ENCODE data around the gene TSSK6.

Gene TSSK6

DNA sequence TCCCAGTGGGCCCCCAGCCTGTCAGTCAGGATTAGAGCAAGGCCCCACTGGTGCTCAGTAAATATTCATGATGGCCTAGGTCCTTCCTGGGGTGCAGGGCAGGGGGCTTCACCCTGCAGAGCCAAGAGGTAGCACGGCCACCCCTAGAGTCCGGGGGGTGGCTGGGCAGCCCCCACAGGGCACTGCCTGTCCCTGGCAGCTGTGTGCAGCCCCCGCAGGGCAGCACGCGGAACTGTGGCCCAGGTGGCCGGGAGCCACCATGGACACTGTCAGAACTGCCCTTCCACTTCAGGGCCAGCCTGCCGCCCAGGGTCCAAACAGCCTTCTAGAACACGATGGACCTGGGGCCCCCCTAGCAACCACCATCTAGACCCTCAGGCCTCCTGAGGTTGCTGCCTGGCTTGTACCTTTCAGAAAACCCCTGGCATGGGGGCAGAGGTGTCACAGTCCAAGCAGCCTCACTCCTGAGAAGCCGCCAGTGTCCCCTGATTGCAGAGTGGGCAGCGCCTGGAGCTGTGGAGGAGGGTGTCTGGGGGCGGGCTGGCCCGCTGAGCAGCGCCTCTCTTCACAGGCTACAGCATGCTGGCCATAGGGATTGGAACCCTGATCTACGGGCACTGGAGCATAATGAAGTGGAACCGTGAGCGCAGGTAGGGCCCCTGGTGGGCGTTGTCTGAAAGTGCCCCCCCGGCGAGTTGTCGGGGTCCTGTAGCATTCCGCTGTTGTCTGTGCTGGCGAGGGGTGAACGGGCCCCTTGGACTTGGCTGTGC lies 10.4 kb upstream of the TSSK6 start:
- Histone ChIP-seq H2AFZ (ENCODE audit: low read depth, low read length) (no peak overlapping the region), H3K27me3 (ENCODE audit: low read depth, low read length) (no peaks in the 10 kb centered on the region), H4K20me1 (ENCODE audit: insufficient read depth, low read length) (peaks cover 3% of the 10 kb centered on the region; the same call in 1 of the 2 replicates), H3K9me3 (ENCODE audit: insufficient read depth, low read length) (no peaks in the 10 kb centered on the region), H3K4me3 (ENCODE audit: low read length) (no peak overlapping the region), H3K4me2 (ENCODE audit: low read length) (no peak overlapping the region), H3K79me2 (ENCODE audit: low read length) (peaks cover 45% of the 10 kb centered on the region), H3K27ac (ENCODE audit: low read length) (no peak overlapping the region), H3K36me3 (replicated peaks; ENCODE audit: low read depth, low read length) (peaks cover 22% of the 10 kb centered on the region), H3K9ac (ENCODE audit: low read length) (no peak overlapping the region), H3K4me1 (ENCODE audit: low read length) (no peaks in the 10 kb centered on the region)
- TF ChIP-seq, protein P1, sequence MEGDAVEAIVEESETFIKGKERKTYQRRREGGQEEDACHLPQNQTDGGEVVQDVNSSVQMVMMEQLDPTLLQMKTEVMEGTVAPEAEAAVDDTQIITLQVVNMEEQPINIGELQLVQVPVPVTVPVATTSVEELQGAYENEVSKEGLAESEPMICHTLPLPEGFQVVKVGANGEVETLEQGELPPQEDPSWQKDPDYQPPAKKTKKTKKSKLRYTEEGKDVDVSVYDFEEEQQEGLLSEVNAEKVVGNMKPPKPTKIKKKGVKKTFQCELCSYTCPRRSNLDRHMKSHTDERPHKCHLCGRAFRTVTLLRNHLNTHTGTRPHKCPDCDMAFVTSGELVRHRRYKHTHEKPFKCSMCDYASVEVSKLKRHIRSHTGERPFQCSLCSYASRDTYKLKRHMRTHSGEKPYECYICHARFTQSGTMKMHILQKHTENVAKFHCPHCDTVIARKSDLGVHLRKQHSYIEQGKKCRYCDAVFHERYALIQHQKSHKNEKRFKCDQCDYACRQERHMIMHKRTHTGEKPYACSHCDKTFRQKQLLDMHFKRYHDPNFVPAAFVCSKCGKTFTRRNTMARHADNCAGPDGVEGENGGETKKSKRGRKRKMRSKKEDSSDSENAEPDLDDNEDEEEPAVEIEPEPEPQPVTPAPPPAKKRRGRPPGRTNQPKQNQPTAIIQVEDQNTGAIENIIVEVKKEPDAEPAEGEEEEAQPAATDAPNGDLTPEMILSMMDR (IDR thresholded peaks at IDR 0.05; ENCODE audit: low read depth, low read length), result no peak
- no peak for TF ChIP-seq EZH2phosphoT487 (IDR thresholded peaks at IDR 0.05; ENCODE audit: low read depth)

DNA sequence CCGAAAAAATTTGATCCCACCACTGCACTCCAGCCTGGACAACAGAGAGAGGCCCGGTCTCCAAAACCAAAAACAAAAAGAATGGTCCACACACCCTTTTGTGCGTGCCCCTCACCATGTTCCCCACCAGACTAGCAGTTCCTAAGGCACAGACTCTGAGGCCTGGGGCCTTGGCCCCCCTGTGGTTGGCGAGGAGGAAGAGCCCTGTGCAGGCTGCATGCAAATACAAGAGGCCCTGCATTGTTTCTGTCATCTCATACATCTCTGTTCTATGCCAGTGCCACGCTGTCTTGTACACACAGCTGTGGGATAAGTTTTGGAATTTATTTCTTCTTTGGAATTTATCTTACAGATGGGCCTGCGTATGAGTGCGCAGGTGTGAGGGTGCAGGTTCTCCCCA lies 8.7 kb upstream of the TSSK6 start:
- H3K4me2 ChIP-seq (ENCODE audit: low read length), result no peak overlapping the region
- peaks cover 59% of the 10 kb centered on the region for H3K79me2 ChIP-seq (ENCODE audit: low read length)
- H2AFZ ChIP-seq (ENCODE audit: low read depth, low read length), result no peak overlapping the region
- no peaks in the 10 kb centered on the region for H3K4me1 ChIP-seq (ENCODE audit: low read length)
- H3K4me3 ChIP-seq (ENCODE audit: low read length), result no peak overlapping the region
- H3K9ac ChIP-seq (ENCODE audit: low read length), result no peak overlapping the region
- TF ChIP-seq EZH2phosphoT487 (IDR thresholded peaks at IDR 0.05; ENCODE audit: low read depth), result no peak
- TF ChIP-seq, protein P1 (IDR thresholded peaks at IDR 0.05; ENCODE audit: low read depth, low read length), result no peak
- no peaks in the 10 kb centered on the region for H3K9me3 ChIP-seq (ENCODE audit: insufficient read depth, low read length)
- H4K20me1 ChIP-seq (ENCODE audit: insufficient read depth, low read length), result peaks cover 3% of the 10 kb centered on the region; the same call in 1 of the 2 replicates
- no peak overlapping the region for H3K27ac ChIP-seq (ENCODE audit: low read length)
- H3K36me3 ChIP-seq (replicated peaks; ENCODE audit: low read depth, low read length), result peaks cover 32% of the 10 kb centered on the region
- H3K27me3 ChIP-seq (ENCODE audit: low read depth, low read length), result no peaks in the 10 kb centered on the region

DNA sequence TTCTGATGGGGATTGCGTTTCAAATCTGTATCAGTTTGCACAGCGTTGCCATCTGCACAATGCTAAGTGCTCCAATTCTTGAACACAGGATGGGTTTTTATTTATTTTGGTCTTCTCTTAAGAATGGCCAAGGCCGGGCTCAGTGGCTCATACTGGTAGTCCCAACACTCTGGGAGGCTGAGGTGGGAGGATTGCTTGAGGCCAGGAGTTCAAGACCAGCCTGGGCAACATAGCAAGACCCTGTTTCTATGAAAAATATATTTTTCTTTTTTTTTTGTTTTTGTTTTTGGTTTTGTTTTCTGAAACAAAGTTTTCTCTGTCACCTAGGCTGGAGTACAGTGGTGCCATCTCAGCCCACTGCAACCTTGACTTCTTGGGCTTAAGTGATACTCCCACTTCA lies 7.8 kb upstream of the TSSK6 start:
- H3K9ac ChIP-seq (ENCODE audit: low read length), result no peak overlapping the region
- peaks cover 32% of the 10 kb centered on the region for H3K36me3 ChIP-seq (replicated peaks; ENCODE audit: low read depth, low read length)
- H3K4me2 ChIP-seq (ENCODE audit: low read length), result no peak overlapping the region
- no peak overlapping the region for H3K27ac ChIP-seq (ENCODE audit: low read length)
- TF ChIP-seq, protein P1 (IDR thresholded peaks at IDR 0.05; ENCODE audit: low read depth, low read length), result no peak
- TF ChIP-seq EZH2phosphoT487 (IDR thresholded peaks at IDR 0.05; ENCODE audit: low read depth), result no peak
- no peak overlapping the region for H2AFZ ChIP-seq (ENCODE audit: low read depth, low read length)
- peaks cover 64% of the 10 kb centered on the region for H3K79me2 ChIP-seq (ENCODE audit: low read length)
- peaks cover 3% of the 10 kb centered on the region; the same call in 1 of the 2 replicates for H4K20me1 ChIP-seq (ENCODE audit: insufficient read depth, low read length)
- H3K4me3 ChIP-seq (ENCODE audit: low read length), result no peak overlapping the region
- H3K27me3 ChIP-seq (ENCODE audit: low read depth, low read length), result no peaks in the 10 kb centered on the region
- no peaks in the 10 kb centered on the region for H3K9me3 ChIP-seq (ENCODE audit: insufficient read depth, low read length)
- H3K4me1 ChIP-seq (ENCODE audit: low read length), result no peaks in the 10 kb centered on the region

DNA sequence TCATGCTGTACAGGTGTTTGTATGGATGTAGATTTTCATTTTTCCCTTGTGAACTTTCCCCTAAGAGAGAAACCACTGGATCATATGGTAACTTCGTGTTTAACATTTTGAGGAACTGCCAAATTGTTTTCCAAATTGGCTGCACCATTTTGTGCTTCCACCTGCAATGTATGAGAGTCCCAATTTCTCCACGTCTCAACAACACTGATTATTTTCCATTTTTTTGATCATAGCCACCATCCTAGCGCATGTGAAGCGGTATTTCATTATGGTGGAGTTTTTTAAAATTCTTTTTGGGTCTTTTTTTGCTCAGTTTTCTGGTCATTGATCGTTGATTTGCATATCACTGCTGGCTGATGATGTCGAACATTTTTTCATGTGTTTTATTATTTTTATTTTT lies 5.6 kb upstream of the TSSK6 start:
- Histone ChIP-seq H2AFZ (ENCODE audit: low read depth, low read length) (no peak overlapping the region), H3K36me3 (replicated peaks; ENCODE audit: low read depth, low read length) (peaks cover 28% of the 10 kb centered on the region), H3K9ac (ENCODE audit: low read length) (no peak overlapping the region), H3K4me3 (ENCODE audit: low read length) (no peak overlapping the region), H3K4me1 (ENCODE audit: low read length) (peaks cover 9% of the 10 kb centered on the region), H3K27me3 (ENCODE audit: low read depth, low read length) (no peaks in the 10 kb centered on the region), H3K27ac (ENCODE audit: low read length) (no peak overlapping the region), H3K9me3 (ENCODE audit: insufficient read depth, low read length) (no peaks in the 10 kb centered on the region), H4K20me1 (ENCODE audit: insufficient read depth, low read length) (peaks cover 3% of the 10 kb centered on the region; the same call in 1 of the 2 replicates), H3K79me2 (ENCODE audit: low read length) (peaks cover 84% of the 10 kb centered on the region), H3K4me2 (ENCODE audit: low read length) (no peak overlapping the region)
- TF ChIP-seq EZH2phosphoT487 (IDR thresholded peaks at IDR 0.05; ENCODE audit: low read depth), result no peak
- TF ChIP-seq, protein P1 (IDR thresholded peaks at IDR 0.05; ENCODE audit: low read depth, low read length), result no peak
